Esophagus muscularis mucosa (tissue), 4 donors: ENCODE results near the gene PRORP. TPM values are rescaled to one million over a fixed set of nuclear protein-coding genes. Genes with fewer than 3 reads are reported as not detected.
"Not testable (repeated sequence)": the region's sequence is repeated elsewhere in the genome, so short reads cannot be mapped to it uniquely, and the experiment has no call there.

Experiments
- DNase-seq: peaks from one replicate; pipeline ENCODE4 v3.0.0-alpha.2; 2017; ENCODE audit errors: extremely low spot score
- H3K27ac ChIP-seq, 4 donors: fragments of 200-600 bp; sonication (generic); replicated peaks in 1 of 4; 1 replicate in 3 of 4; 2 replicates in 1 of 4; pipeline ENCODE4 v1.5.1; 2016 to 2019; ENCODE audit warnings: mild to moderate bottlenecking in 1 of 4
- H3K27me3 ChIP-seq, 4 donors: fragments of 200-600 bp; sonication (generic); one replicate each; pipeline versions ENCODE4 v1.5.1 to v1.6.0; 2016 to 2019
- H3K36me3 ChIP-seq, 4 donors: fragments of 200-600 bp; sonication (generic); one replicate each; pipeline ENCODE4 v1.5.1; 2016 to 2019
- H3K4me1 ChIP-seq, 4 donors: fragments of 200-600 bp; sonication (generic); one replicate each; pipeline ENCODE4 v1.5.1; 2016 to 2019
- H3K4me3 ChIP-seq, 4 donors: fragments of 200-600 bp; sonication (generic); 1 replicate in 2 of 4; 2 replicates in 2 of 4; pipeline ENCODE4 v1.5.1; 2016 to 2019; ENCODE audit warnings: mild to moderate bottlenecking in 4 of 4, moderate library complexity in 1 of 4
- H3K9me3 ChIP-seq, 4 donors: fragments of 200-600 bp; sonication (generic); 1 replicate in 3 of 4; 2 replicates in 1 of 4; pipeline ENCODE4 v1.5.1; 2016 to 2019
- CTCF ChIP-seq, 3 experiments: fragments of 200-600 bp in 2 of 3; fragments of 450-650 bp in 1 of 3; sonication (generic) in 2 of 3; IDR thresholded peaks; one replicate each; pipeline ENCODE4 v1.5.1; 2017 to 2019; ENCODE audit warnings: antibody characterized with exemption in 3 of 3, mild to moderate bottlenecking in 2 of 3, moderate library complexity in 1 of 3
- EP300 ChIP-seq: sonication (generic); formaldehyde crosslinking; IDR thresholded peaks from one replicate; pipeline ENCODE4 v1.6.1; 2017; ENCODE audit warnings: antibody characterized with exemption
- POLR2A ChIP-seq: fragments of 450-650 bp; IDR thresholded peaks from one replicate; pipeline ENCODE4 v1.6.1; 2017; ENCODE audit warnings: antibody characterized with exemption, moderate library complexity, mild to moderate bottlenecking, low read depth
- POLR2AphosphoS5 ChIP-seq, 2 donors: sonication (generic); formaldehyde crosslinking; IDR thresholded peaks; one replicate each; pipeline ENCODE4 v1.6.1; 2017; ENCODE audit warnings: antibody characterized with exemption in 2 of 2
- WGBS: methylation state at CpG from one replicate; pipeline ENCODE4 v1.1.5; 2018; 5-methylcytosine and 5-hydroxymethylcytosine counted together
- intact Hi-C: fragments of 100-400 bp; cut with DNase I; formaldehyde crosslinking; loops from one replicate; pipeline ENCODE4 v1.15.1; 2023
- total RNA-seq, 4 donors: library from RNA; depleted of rRNA; stranded (reverse); fragments of >200 nt; gene quantifications; one replicate each; pipeline versions ENCODE4 v1.1.0 to v1.2.1, GENCODE V29; 2016

PRORP gene
- total RNA-seq, 4 donors from 2014 or later = 9.6 to 20.0 (median 17.3) TPM

GRCh38 chr14:35083530-35084150 lies 38.7 kb upstream of the PRORP start:
- H3K27ac ChIP-seq = no peak overlapping the region
- H3K36me3 ChIP-seq = peaks cover 57 to 99% (median 78%) of the 10 kb centered on the region in 4 donors
- H3K4me1 ChIP-seq = no peaks in the 10 kb centered on the region
- WGBS = 96% methylated on average over 8 of the region's 8 CpGs
- H3K9me3 ChIP-seq = no peaks in the 10 kb centered on the region
- H3K4me3 ChIP-seq = no peak overlapping the region
- intact Hi-C loops = no loop called here
- H3K27me3 ChIP-seq = no peaks in the 10 kb centered on the region
- DNase-seq = no peak
- TF ChIP-seq POLR2A (no peak), CTCF (IDR thresholded peaks at IDR 0.05) (no peak), POLR2AphosphoS5 (IDR thresholded peaks at IDR 0.05) (no peak), EP300 (no peak)

GRCh38 chr14:35085441-35085840 lies 36.9 kb upstream of the PRORP start:
- no peak for TF ChIP-seq CTCF (IDR thresholded peaks at IDR 0.05)
- no peak for TF ChIP-seq EP300
- TF ChIP-seq POLR2AphosphoS5 (IDR thresholded peaks at IDR 0.05) = no peak
- TF ChIP-seq POLR2A = no peak
- Histone ChIP-seq H3K4me3 (no peak overlapping the region), H3K27me3 (no peaks in the 10 kb centered on the region), H3K4me1 (no peaks in the 10 kb centered on the region), H3K9me3 (no peaks in the 10 kb centered on the region), H3K36me3 (peaks cover 53 to 99% (median 77%) of the 10 kb centered on the region in 4 donors), H3K27ac (no peak overlapping the region)
- 83% methylated on average over 2 of the region's 2 CpGs for WGBS
- intact Hi-C loops = no loop called here
- DNase-seq = no peak

- 92% methylated on average over 2 of the region's 2 CpGs for WGBS
- H3K27me3 ChIP-seq = no peaks in the 10 kb centered on the region
Measured at GRCh38 chr14:35088514-35088913, 33.8 kb upstream of the PRORP start.

GRCh38 chr14:35094645-35095044 lies 27.7 kb upstream of the PRORP start:
- H3K27ac ChIP-seq, H3K4me1 ChIP-seq, H3K27me3 ChIP-seq, H3K4me3 ChIP-seq, intact Hi-C loops, H3K9me3 ChIP-seq, DNase-seq: not testable (repeated sequence)
- WGBS = 91% methylated on average over 6 of the region's 6 CpGs
- H3K36me3 ChIP-seq = peaks cover 29 to 99% (median 74%) of the 10 kb centered on the region in 4 donors

More at GRCh38 chr14:35088514-35088913, 33.8 kb upstream of the PRORP start:
- intact Hi-C loops = no loop called here
- Histone ChIP-seq H3K9me3 (no peaks in the 10 kb centered on the region), H3K4me1 (no peaks in the 10 kb centered on the region), H3K36me3 (peaks cover 48 to 99% (median 73%) of the 10 kb centered on the region in 4 donors), H3K4me3 (no peak overlapping the region), H3K27ac (no peak overlapping the region)
- no peak for DNase-seq
- no peak for TF ChIP-seq POLR2AphosphoS5 (IDR thresholded peaks at IDR 0.05)
- TF ChIP-seq POLR2A = no peak
- no peak for TF ChIP-seq CTCF (IDR thresholded peaks at IDR 0.05)
- TF ChIP-seq EP300 = no peak

GRCh38 chr14:35107866-35108265 lies 14.5 kb upstream of the PRORP start:
- H3K9me3 ChIP-seq = no peaks in the 10 kb centered on the region
- H3K27ac ChIP-seq = no peak overlapping the region
- H3K4me1 ChIP-seq = no peaks in the 10 kb centered on the region
- intact Hi-C loops = no loop called here
- peaks cover 40 to 97% (median 90%) of the 10 kb centered on the region in 4 donors for H3K36me3 ChIP-seq
- TF ChIP-seq EP300 (no peak), POLR2AphosphoS5 (IDR thresholded peaks at IDR 0.05) (no peak), CTCF (IDR thresholded peaks at IDR 0.05) (no peak), POLR2A (no peak)
- no peak overlapping the region for H3K4me3 ChIP-seq
- no peak for DNase-seq
- no peaks in the 10 kb centered on the region for H3K27me3 ChIP-seq
